HCT116 (cell line): ENCODE results near the gene DHCR7. TPM values are rescaled to one million over a fixed set of nuclear protein-coding genes. Genes with fewer than 3 reads are reported as not detected.

ENCODE experiments used
- ATAC-seq: fragments of 200-7000 bp; cut with Tn5 transposase; 2 replicates; pipeline ENCODE4 v1.9.1; 2020; ENCODE audit warnings: mild to moderate bottlenecking, moderate library complexity
- BruUV-seq: library from RNA; stranded (reverse); fragments of 400-500 nt; replicated peaks from 2 replicates; lab custom pipeline; 2021; lab: Mats Ljungman, UMichigan
- CTCF ChIA-PET: fragments of 300-600 bp; sonication (Branson Sonifier 250); formaldehyde crosslinking; loops from one replicate; lab custom pipeline; 2021; ENCODE audit warnings: antibody characterized with exemption; lab: Charles Lee
- POLR2A ChIA-PET: fragments of 300-600, 350-600 bp; sonication (Branson Sonifier 250); formaldehyde crosslinking; loops from one replicate; lab custom pipeline; 2021; ENCODE audit warnings: antibody characterized with exemption; lab: Charles Lee
- RAD21 ChIA-PET, 2 experiments: fragments of 300-600 bp; sonication (Branson Sonifier 250); formaldehyde crosslinking; loops; one replicate each; lab custom pipeline; 2023; ENCODE audit warnings: low total read pairs in 2 of 2; ENCODE audit not compliant: uncharacterized antibody in 2 of 2, unreplicated experiment in 2 of 2, low non-redundant PET in 1 of 2; lab: Charles Lee
- DNase-seq: peaks from one replicate; pipeline ENCODE4 v3.0.0-alpha.2; 2010; ENCODE audit warnings: low read depth, low spot score
- H2AFZ ChIP-seq: fragments of 200-600 bp; shearing (Covaris generic), sonication (generic); 2 replicates; pipeline ENCODE4 v1.6.1; 2017; ENCODE audit warnings: low read depth, mixed run types, mixed read lengths, antibody characterized with exemption, low read length; ENCODE audit not compliant: poor library complexity, severe bottlenecking
- H3K27ac ChIP-seq: 2 replicates; pipeline ENCODE4 v1.5.1; 2012; ENCODE audit warnings: low read depth, low read length
- H3K27me3 ChIP-seq: fragments of 200-600 bp; sonication (generic); 2 replicates; pipeline ENCODE4 v1.6.1; 2016; ENCODE audit warnings: mixed run types, low read length, mixed read lengths; ENCODE audit not compliant: insufficient read depth
- H3K36me3 ChIP-seq, 2 experiments: fragments of 200-500 bp in 1 of 2; fragments of 200-600 bp in 1 of 2; sonication (Bioruptor generic) in 1 of 2; sonication (generic) in 1 of 2; 2 replicates each; pipeline versions ENCODE4 v1.5.1 to v1.6.1; 2014 to 2016; ENCODE audit warnings: low read length in 2 of 2, inconsistent platforms in 1 of 2, mixed read lengths in 1 of 2, mixed run types in 1 of 2; ENCODE audit not compliant: insufficient read depth in 2 of 2, control insufficient read depth in 1 of 2
- H3K4me1 ChIP-seq, 2 experiments: fragments of 200-600 bp in 1 of 2; sonication (generic) in 1 of 2; 2 replicates each; pipeline versions ENCODE4 v1.5.1 to v1.6.1; 2012 to 2017; ENCODE audit warnings: low read length in 2 of 2, inconsistent platforms in 1 of 2, mild to moderate bottlenecking in 1 of 2, mixed read lengths in 1 of 2, mixed run types in 1 of 2, moderate library complexity in 1 of 2; ENCODE audit not compliant: insufficient read depth in 2 of 2, control insufficient read depth in 1 of 2
- H3K4me2 ChIP-seq: fragments of 200-600 bp; sonication (generic); 2 replicates; pipeline ENCODE4 v1.6.1; 2017; ENCODE audit warnings: mixed run types, low read length, mixed read lengths
- H3K4me3 ChIP-seq, 2 experiments: fragments of 200-600 bp in 1 of 2; sonication (generic) in 1 of 2; replicated peaks in 1 of 2; 2 replicates each; pipeline ENCODE4 v1.5.1; 2011 to 2016; ENCODE audit warnings: low read length in 2 of 2, control low read depth in 1 of 2, low read depth in 1 of 2, mild to moderate bottlenecking in 1 of 2, mixed read lengths in 1 of 2, mixed run types in 1 of 2
- H3K79me2 ChIP-seq: fragments of 200-600 bp; sonication (generic); 2 replicates; pipeline ENCODE4 v1.6.1; 2017; ENCODE audit warnings: mild to moderate bottlenecking, mixed run types, low read length, moderate library complexity, mixed read lengths; ENCODE audit not compliant: insufficient read depth
- H3K9ac ChIP-seq: fragments of 200-600 bp; sonication (generic); 2 replicates; pipeline ENCODE4 v1.6.1; 2016; ENCODE audit warnings: low read length, mixed read lengths
- H3K9me2 ChIP-seq: fragments of 200-600 bp; sonication (generic), shearing (Covaris generic); 2 replicates; pipeline ENCODE4 v1.6.1; 2017; ENCODE audit warnings: mixed run types, mild to moderate bottlenecking, moderate library complexity; ENCODE audit not compliant: insufficient read depth
- H3K9me3 ChIP-seq, 2 experiments: fragments of 200-500 bp in 1 of 2; fragments of 200-600 bp in 1 of 2; sonication (Bioruptor generic) in 1 of 2; sonication (generic) in 1 of 2; 2 replicates each; pipeline ENCODE4 v1.6.1; 2014 to 2017; ENCODE audit warnings: low read length in 2 of 2, mixed read lengths in 2 of 2, inconsistent platforms in 1 of 2, low read depth in 1 of 2, mild to moderate bottlenecking in 1 of 2, mixed run types in 1 of 2, moderate library complexity in 1 of 2; ENCODE audit not compliant: control insufficient read depth in 1 of 2, insufficient read depth in 1 of 2
- H4K20me1 ChIP-seq: fragments of 200-600 bp; sonication (generic), shearing (Covaris generic); 2 replicates; pipeline ENCODE4 v1.6.1; 2017; ENCODE audit warnings: mixed run types, mild to moderate bottlenecking, moderate library complexity; ENCODE audit not compliant: insufficient read depth
- CEBPB ChIP-seq: IDR thresholded peaks from 2 replicates; pipeline ENCODE4 v1.6.1; 2012; ENCODE audit warnings: low read depth
- EGR1 ChIP-seq: IDR thresholded peaks from 2 replicates; pipeline ENCODE4 v1.6.1; 2012; ENCODE audit warnings: low read depth
- EZH2 ChIP-seq: fragments of 200-600 bp; sonication (generic); IDR thresholded peaks from 2 replicates; pipeline ENCODE4 v1.6.1; 2017; ENCODE audit warnings: antibody characterized with exemption, mixed run types
- EZH2phosphoT487 ChIP-seq: fragments of 200-600 bp; IDR thresholded peaks from 2 replicates; pipeline ENCODE4 v1.6.1; 2018; ENCODE audit warnings: antibody characterized with exemption, borderline replicate concordance
- FOSL1 ChIP-seq: IDR thresholded peaks from 2 replicates; pipeline ENCODE4 v1.6.1; 2012; ENCODE audit warnings: low read depth
- RAD21 ChIP-seq: IDR thresholded peaks from 2 replicates; pipeline ENCODE4 v1.6.1; 2012; ENCODE audit warnings: low read depth, mild to moderate bottlenecking
- SP1 ChIP-seq: IDR thresholded peaks from 2 replicates; pipeline ENCODE4 v1.6.1; 2012; ENCODE audit warnings: low read depth
- SRF ChIP-seq: IDR thresholded peaks from 2 replicates; pipeline ENCODE4 v1.6.1; 2012; ENCODE audit warnings: low read depth
- ZNF274 ChIP-seq: fragments of 200-500 bp; sonication (Bioruptor generic); IDR thresholded peaks from 2 replicates; pipeline ENCODE4 v1.6.1; 2014; ENCODE audit warnings: mild to moderate bottlenecking, low read depth, low read length, inconsistent platforms
- intact Hi-C: fragments of 100-400 bp; cut with micrococcal nuclease; formaldehyde crosslinking; loops from 2 replicates; pipeline ENCODE4 v1.10.0; 2022
- total RNA-seq: library from RNA; stranded (reverse); gene quantifications from one replicate; pipeline ENCODE4 v1.2.1, GENCODE V29; 2021; ENCODE audit not compliant: unreplicated experiment
- TF ChIP-seq, protein P1 (sequence below): IDR thresholded peaks from 2 replicates; pipeline ENCODE4 v1.6.1; 2011; ENCODE audit warnings: mild to moderate bottlenecking, low read length, moderate library complexity; ENCODE audit not compliant: insufficient replicate concordance; ENCODE audit errors: extremely low read depth
- TF ChIP-seq, protein P2 (sequence below): IDR thresholded peaks from 2 replicates; pipeline ENCODE4 v1.6.1; 2012

Gene DHCR7
- total RNA-seq, 1 experiment from 2014 or later, result 115 TPM

DNA sequence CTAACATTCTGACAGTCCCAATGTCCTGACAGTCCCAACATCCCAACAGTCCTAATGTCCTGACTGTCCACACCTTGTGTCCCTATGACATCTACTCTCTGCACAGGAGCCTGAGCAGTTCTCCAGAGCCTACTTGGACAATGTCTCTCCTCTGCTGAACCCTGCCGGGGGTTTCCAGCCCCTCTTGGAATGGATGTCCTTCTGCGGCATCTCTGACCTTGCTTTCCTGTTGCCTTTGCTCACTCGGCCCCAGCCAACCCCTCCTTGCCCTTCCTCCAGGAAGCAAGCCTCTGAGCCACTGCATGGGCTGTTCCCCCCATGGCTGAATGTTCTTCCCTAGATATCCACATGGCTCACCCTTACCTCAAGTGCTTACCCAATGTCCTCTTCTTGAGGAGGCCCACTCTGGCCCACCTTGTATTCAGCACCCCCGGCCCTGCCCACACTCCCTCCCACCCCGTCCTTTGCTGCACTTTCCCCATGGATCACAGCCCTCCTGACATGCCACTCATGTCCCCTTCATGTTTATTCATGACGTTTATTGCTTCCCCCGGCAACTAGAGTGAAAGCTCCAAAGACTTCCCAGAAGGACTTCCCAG lies 59.5 kb downstream of the DHCR7 start:
- 0 out of 4 replicates have a peak, but pooled peaks cover 0 to 3% of the 10 kb centered on the region in 2 experiments for H3K9me3 ChIP-seq
- no peaks in the 10 kb centered on the region for H3K79me2 ChIP-seq
- no TSS peak for BruUV-seq
- no peak for DNase-seq
- no peaks in the 10 kb centered on the region for H3K36me3 ChIP-seq
- H3K4me1 ChIP-seq, result no peaks in the 10 kb centered on the region
- H4K20me1 ChIP-seq, result no peaks in the 10 kb centered on the region
- RAD21 ChIA-PET, result no interaction called here
- peaks cover 88% of the 10 kb centered on the region for H3K27me3 ChIP-seq
- no peak overlapping the region for H2AFZ ChIP-seq
- intact Hi-C loops, result no loop called here
- POLR2A ChIA-PET, result no interaction called here
- H3K27ac ChIP-seq, result no peak overlapping the region
- no peak overlapping the region for H3K4me3 ChIP-seq
- TF ChIP-seq RAD21, result no peak
- 0 out of 2 replicates have a peak, but pooled peaks have one; percentile 11 for TF ChIP-seq EZH2phosphoT487
- H3K9me2 ChIP-seq, result no peaks in the 10 kb centered on the region
- CTCF ChIA-PET, result no interaction called here
- ATAC-seq, result no peak
- H3K4me2 ChIP-seq, result no peak overlapping the region
- no peak overlapping the region for H3K9ac ChIP-seq

DNA sequence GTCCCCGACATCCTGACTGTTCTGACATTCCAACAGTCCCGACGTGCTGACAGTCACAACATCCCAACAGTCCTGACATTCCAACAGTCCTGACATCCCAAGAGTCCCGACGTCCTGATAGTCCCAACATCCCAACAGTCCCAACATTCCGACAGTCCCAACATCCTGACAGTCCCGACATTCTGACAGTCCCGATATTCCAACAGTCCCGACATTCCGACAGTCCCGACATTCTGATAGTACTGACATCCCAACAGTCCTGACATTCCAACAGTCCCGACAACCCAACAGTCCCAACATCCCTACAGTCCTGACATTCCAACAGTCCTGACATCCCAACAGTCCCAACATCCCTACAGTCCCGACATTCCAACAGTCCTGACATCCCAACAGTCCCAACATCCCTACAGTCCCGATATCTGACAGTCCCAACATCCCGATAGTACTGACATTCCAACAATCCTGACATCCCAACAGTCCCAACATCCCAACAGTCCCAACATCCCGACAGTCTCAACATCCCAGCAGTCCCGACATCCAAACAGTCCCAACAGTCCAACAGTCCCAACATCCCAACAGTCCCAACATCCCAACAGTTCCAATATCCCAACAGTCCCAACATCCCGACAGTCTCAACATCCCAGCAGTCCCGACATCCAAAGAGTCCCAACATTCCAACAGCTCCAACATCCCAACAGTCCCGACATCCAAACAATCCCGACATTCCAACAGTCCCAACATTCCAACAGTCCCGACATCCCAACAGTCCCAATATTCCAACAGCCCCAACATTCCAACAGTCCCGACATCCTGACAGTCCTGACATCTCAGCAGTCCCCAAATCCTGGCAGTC lies 60.2 kb downstream of the DHCR7 start:
- no peak for ATAC-seq
- Histone ChIP-seq H3K4me1 (no peaks in the 10 kb centered on the region), H4K20me1 (no peaks in the 10 kb centered on the region), H3K9ac (no peak overlapping the region), H3K4me2 (no peak overlapping the region), H3K27me3 (peaks cover 86% of the 10 kb centered on the region), H3K36me3 (no peaks in the 10 kb centered on the region), H3K4me3 (no peak overlapping the region), H3K79me2 (no peaks in the 10 kb centered on the region), H3K27ac (no peak overlapping the region), H3K9me2 (no peaks in the 10 kb centered on the region), H2AFZ (no peak overlapping the region), H3K9me3 (0 out of 4 replicates have a peak, but pooled peaks cover 0 to 3% of the 10 kb centered on the region in 2 experiments)
- TF ChIP-seq EZH2 (0 out of 2 replicates have a peak, but pooled peaks have one; percentile 74), ZNF274 (no peak), EGR1 (no peak), CEBPB (no peak), EZH2phosphoT487 (0 out of 2 replicates have a peak, but pooled peaks have one; percentile 77), SRF (no peak), SP1 (no peak), FOSL1 (no peak)
- TF ChIP-seq, protein P1, sequence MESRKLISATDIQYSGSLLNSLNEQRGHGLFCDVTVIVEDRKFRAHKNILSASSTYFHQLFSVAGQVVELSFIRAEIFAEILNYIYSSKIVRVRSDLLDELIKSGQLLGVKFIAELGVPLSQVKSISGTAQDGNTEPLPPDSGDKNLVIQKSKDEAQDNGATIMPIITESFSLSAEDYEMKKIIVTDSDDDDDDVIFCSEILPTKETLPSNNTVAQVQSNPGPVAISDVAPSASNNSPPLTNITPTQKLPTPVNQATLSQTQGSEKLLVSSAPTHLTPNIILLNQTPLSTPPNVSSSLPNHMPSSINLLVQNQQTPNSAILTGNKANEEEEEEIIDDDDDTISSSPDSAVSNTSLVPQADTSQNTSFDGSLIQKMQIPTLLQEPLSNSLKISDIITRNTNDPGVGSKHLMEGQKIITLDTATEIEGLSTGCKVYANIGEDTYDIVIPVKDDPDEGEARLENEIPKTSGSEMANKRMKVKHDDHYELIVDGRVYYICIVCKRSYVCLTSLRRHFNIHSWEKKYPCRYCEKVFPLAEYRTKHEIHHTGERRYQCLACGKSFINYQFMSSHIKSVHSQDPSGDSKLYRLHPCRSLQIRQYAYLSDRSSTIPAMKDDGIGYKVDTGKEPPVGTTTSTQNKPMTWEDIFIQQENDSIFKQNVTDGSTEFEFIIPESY, result no peak
- TF ChIP-seq, protein P2, sequence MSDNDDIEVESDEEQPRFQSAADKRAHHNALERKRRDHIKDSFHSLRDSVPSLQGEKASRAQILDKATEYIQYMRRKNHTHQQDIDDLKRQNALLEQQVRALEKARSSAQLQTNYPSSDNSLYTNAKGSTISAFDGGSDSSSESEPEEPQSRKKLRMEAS, result no peak
- DNase-seq, result no peak
- ChIA-PET RAD21 (no interaction called here), POLR2A (no interaction called here), CTCF (no interaction called here)
- intact Hi-C loops, result no loop called here
- BruUV-seq, result no TSS peak
